ENCODE data around the gene CLIC5. TPM values are rescaled to one million over a fixed set of nuclear protein-coding genes. Genes with fewer than 3 reads are reported as not detected.

The CLIC5 gene
- total RNA-seq, 1 experiment from 2014 or later: 0.20 TPM

- H3K4me2 ChIP-seq (ENCODE audit: insufficient read depth, insufficient read length, low read length): no peak overlapping the region
- H4K20me1 ChIP-seq (ENCODE audit: control insufficient read depth, insufficient read depth, insufficient read length): no peaks in the 10 kb centered on the region
- no peak overlapping the region for H4K5ac ChIP-seq (ENCODE audit: insufficient read length, low read depth, low read length)
- no peak overlapping the region for H2BK5ac ChIP-seq (ENCODE audit: insufficient read length, low read length)
- no peak overlapping the region for H2AFZ ChIP-seq (ENCODE audit: low read length)
- H3K18ac ChIP-seq (ENCODE audit: insufficient read length, low read depth, low read length): no peak overlapping the region
- H3K56ac ChIP-seq (ENCODE audit: insufficient read length, low read depth, low read length): no peak overlapping the region
- H3T11ph ChIP-seq (ENCODE audit: low read length): no peak overlapping the region
- no peak overlapping the region for H2AK5ac ChIP-seq (ENCODE audit: insufficient read length, low read length)
- H2BK120ac ChIP-seq (ENCODE audit: low read depth, low read length, poor library complexity, severe bottlenecking): no peak overlapping the region
- H3K4me1 ChIP-seq (ENCODE audit: insufficient read depth, low read length): no peaks in the 10 kb centered on the region
- Mint-ChIP-seq H3K4me1 (no peaks in the 10 kb centered on the region), H3K9me3 (no peaks in the 10 kb centered on the region; a peak in 1 of 5 replicates), H3K27ac (no peak overlapping the region), H3K4me3 (no peak overlapping the region), H3K27me3 (ENCODE audit: low read depth) (peaks cover 7% of the 10 kb centered on the region), H3K36me3 (ENCODE audit: insufficient read depth in 1 of 3, low read depth in 3 of 3) (no peaks in the 10 kb centered on the region)
- no peak overlapping the region for H3K23ac ChIP-seq (ENCODE audit: insufficient read length, low read depth, low read length)
- no peak for TF ChIP-seq CTCF (conservative IDR thresholded peaks at IDR 0.05)
- no peaks in the 10 kb centered on the region for H3K79me1 ChIP-seq (ENCODE audit: insufficient read depth, low read depth, low read length, poor library complexity, severe bottlenecking)
- WGBS (ENCODE audit: extremely low coverage, insufficient read length, low lambda C conversion rate): no CpG with 5 or more reads among the region's 5 CpGs
- no peak for DNase-seq
- no peak overlapping the region for H4K8ac ChIP-seq (replicated peaks; ENCODE audit: insufficient read length, low read depth, low read length)
- no peaks in the 10 kb centered on the region for H3K9me3 ChIP-seq (ENCODE audit: control insufficient read depth, low read depth, low read length)
- H3K27ac ChIP-seq (ENCODE audit: insufficient read length, low read depth, low read length): no peak overlapping the region
- H3K79me2 ChIP-seq (ENCODE audit: insufficient read depth, low read length): no peaks in the 10 kb centered on the region
- no peak overlapping the region for H4K91ac ChIP-seq (ENCODE audit: insufficient read length, low read depth, low read length)
- no peak overlapping the region for H2BK15ac ChIP-seq (ENCODE audit: low read depth, low read length)
- H3K4ac ChIP-seq (ENCODE audit: low read depth, low read length): no peak overlapping the region
- no peak overlapping the region for H3K14ac ChIP-seq (ENCODE audit: insufficient read depth, low read length)
- no peaks in the 10 kb centered on the region for H3K27me3 ChIP-seq (ENCODE audit: insufficient read depth, low read length)
- H2BK20ac ChIP-seq (ENCODE audit: low read depth, low read length, poor library complexity, severe bottlenecking): no peak overlapping the region
- H3K23me2 ChIP-seq (ENCODE audit: insufficient read length, low read depth, low read length, poor library complexity, severe bottlenecking): no peaks in the 10 kb centered on the region
- H3K9ac ChIP-seq (ENCODE audit: extremely low read depth, insufficient read length, low read length): no peak overlapping the region
- H2BK12ac ChIP-seq (ENCODE audit: insufficient read length, low read depth, low read length): no peak overlapping the region
Measured at GRCh38 chr6:45997875-45998506, 17.7 kb downstream of the CLIC5 start.

All from H9 (cell line).